DOHH2 (cell line): Measurements from ENCODE around the gene POLDIP3.

Experiments used
- H3F3A ChIP-seq: fragments of 200-600 bp; sonication (generic), shearing (Covaris generic); 2 replicates; pipeline ENCODE4 v1.6.0; 2016; ENCODE audit warnings: antibody characterized with exemption, mild to moderate bottlenecking; ENCODE audit not compliant: control insufficient read depth, insufficient read depth
- H3K27ac ChIP-seq: fragments of 200-600 bp; sonication (generic); 2 replicates; pipeline ENCODE4 v1.5.1; 2014; ENCODE audit warnings: low read depth, mild to moderate bottlenecking, low read length, moderate library complexity
- H3K27me3 ChIP-seq: fragments of 200-600 bp; sonication (generic); 2 replicates; pipeline ENCODE4 v1.6.1; 2014; ENCODE audit warnings: mild to moderate bottlenecking, low read length, mixed read lengths; ENCODE audit not compliant: control insufficient read depth
- H3K36me3 ChIP-seq: fragments of 200-600 bp; sonication (generic); 2 replicates; pipeline ENCODE4 v1.6.1; 2014; ENCODE audit warnings: mild to moderate bottlenecking, low read length, moderate library complexity, mixed read lengths; ENCODE audit not compliant: control insufficient read depth
- H3K4me1 ChIP-seq: fragments of 200-600 bp; sonication (generic); 2 replicates; pipeline ENCODE4 v1.6.1; 2014; ENCODE audit warnings: mild to moderate bottlenecking, low read length, mixed read lengths; ENCODE audit not compliant: control insufficient read depth
- H3K4me2 ChIP-seq: fragments of 200-600 bp; sonication (generic); 2 replicates; pipeline ENCODE4 v1.6.0; 2014; ENCODE audit warnings: mild to moderate bottlenecking, low read length, moderate library complexity
- H3K4me3 ChIP-seq: fragments of 200-600 bp; sonication (generic); 2 replicates; pipeline ENCODE4 v1.5.1; 2014; ENCODE audit warnings: mild to moderate bottlenecking, low read length, mixed read lengths
- H3K79me2 ChIP-seq: fragments of 200-600 bp; sonication (generic); 2 replicates; pipeline ENCODE4 v1.6.1; 2014; ENCODE audit warnings: mild to moderate bottlenecking, low read length, mixed read lengths; ENCODE audit not compliant: control insufficient read depth
- H3K9me2 ChIP-seq: fragments of 200-600 bp; sonication (generic); replicated peaks from 2 replicates; pipeline ENCODE4 v1.6.1; 2014; ENCODE audit warnings: mild to moderate bottlenecking, low read length, mixed read lengths; ENCODE audit not compliant: control insufficient read depth
- H3K9me3 ChIP-seq: fragments of 200-600 bp; sonication (generic); 2 replicates; pipeline ENCODE4 v1.6.1; 2014; ENCODE audit warnings: antibody characterized with exemption, low read length, mixed read lengths; ENCODE audit not compliant: control insufficient read depth, insufficient read depth
- H4K20me1 ChIP-seq: fragments of 200-600 bp; sonication (generic); 2 replicates; pipeline ENCODE4 v1.6.0; 2014; ENCODE audit warnings: low read depth, mild to moderate bottlenecking, antibody characterized with exemption, low read length, moderate library complexity; ENCODE audit not compliant: control insufficient read depth, insufficient read depth
- EZH2phosphoT487 ChIP-seq: fragments of 200-600 bp; sonication (generic); IDR thresholded peaks from 2 replicates; pipeline ENCODE4 v1.6.1; 2017; ENCODE audit warnings: borderline replicate concordance, mild to moderate bottlenecking, antibody characterized with exemption, low read length, moderate library complexity, mixed read lengths
- TF ChIP-seq, protein P1 (sequence below): fragments of 200-600 bp; sonication (generic); IDR thresholded peaks from one replicate; pipeline ENCODE4 v1.5.1; 2014; ENCODE audit warnings: antibody characterized with exemption, mild to moderate bottlenecking, low read depth, low read length; ENCODE audit not compliant: poor library complexity, severe bottlenecking

The POLDIP3 gene

DNA sequence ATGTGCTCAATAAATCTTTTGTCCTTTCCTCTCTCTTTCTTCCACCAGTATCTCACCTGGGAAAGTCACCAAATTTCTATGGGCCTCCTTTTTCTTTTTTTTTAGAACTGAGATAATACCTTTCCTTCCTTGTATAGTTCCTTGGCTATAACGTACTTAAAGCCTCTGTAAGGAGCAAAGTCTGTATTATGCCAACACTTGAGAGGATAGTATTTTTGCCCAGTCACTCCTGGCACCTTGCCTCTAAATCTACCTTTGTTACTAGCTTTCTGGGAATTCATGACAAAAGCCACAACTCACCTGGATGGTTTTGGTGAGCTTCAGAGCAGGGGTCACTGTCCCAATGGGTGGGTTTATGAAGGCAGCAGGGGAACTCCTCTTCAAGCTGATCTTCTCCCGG, 12.2 kb downstream of the POLDIP3 start:
- no peaks in the 10 kb centered on the region for H3F3A ChIP-seq
- H3K9me2 ChIP-seq = no peaks in the 10 kb centered on the region
- no peak overlapping the region for H3K4me3 ChIP-seq
- no peaks in the 10 kb centered on the region for H3K27me3 ChIP-seq
- H3K36me3 ChIP-seq = peaks cover 74% of the 10 kb centered on the region
- H4K20me1 ChIP-seq = peaks cover 8% of the 10 kb centered on the region
- no peaks in the 10 kb centered on the region for H3K9me3 ChIP-seq
- H3K27ac ChIP-seq = no peak overlapping the region
- no peak overlapping the region for H3K4me2 ChIP-seq
- H3K79me2 ChIP-seq = peaks cover 71% of the 10 kb centered on the region
- H3K4me1 ChIP-seq = no peaks in the 10 kb centered on the region
- TF ChIP-seq, protein P1, sequence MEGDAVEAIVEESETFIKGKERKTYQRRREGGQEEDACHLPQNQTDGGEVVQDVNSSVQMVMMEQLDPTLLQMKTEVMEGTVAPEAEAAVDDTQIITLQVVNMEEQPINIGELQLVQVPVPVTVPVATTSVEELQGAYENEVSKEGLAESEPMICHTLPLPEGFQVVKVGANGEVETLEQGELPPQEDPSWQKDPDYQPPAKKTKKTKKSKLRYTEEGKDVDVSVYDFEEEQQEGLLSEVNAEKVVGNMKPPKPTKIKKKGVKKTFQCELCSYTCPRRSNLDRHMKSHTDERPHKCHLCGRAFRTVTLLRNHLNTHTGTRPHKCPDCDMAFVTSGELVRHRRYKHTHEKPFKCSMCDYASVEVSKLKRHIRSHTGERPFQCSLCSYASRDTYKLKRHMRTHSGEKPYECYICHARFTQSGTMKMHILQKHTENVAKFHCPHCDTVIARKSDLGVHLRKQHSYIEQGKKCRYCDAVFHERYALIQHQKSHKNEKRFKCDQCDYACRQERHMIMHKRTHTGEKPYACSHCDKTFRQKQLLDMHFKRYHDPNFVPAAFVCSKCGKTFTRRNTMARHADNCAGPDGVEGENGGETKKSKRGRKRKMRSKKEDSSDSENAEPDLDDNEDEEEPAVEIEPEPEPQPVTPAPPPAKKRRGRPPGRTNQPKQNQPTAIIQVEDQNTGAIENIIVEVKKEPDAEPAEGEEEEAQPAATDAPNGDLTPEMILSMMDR = no peak
- no peak for TF ChIP-seq EZH2phosphoT487

GRCh38 chr22:42601879-42602465, 12.7 kb downstream of the POLDIP3 start:
- Histone ChIP-seq H3K79me2 (peaks cover 70% of the 10 kb centered on the region), H3K4me3 (no peak overlapping the region), H3K4me1 (no peaks in the 10 kb centered on the region), H3K4me2 (no peak overlapping the region), H3K9me2 (no peaks in the 10 kb centered on the region), H4K20me1 (peaks cover 8% of the 10 kb centered on the region), H3K36me3 (peaks cover 79% of the 10 kb centered on the region), H3F3A (no peaks in the 10 kb centered on the region), H3K27me3 (no peaks in the 10 kb centered on the region), H3K9me3 (no peaks in the 10 kb centered on the region), H3K27ac (no peak overlapping the region)
- TF ChIP-seq, protein P1 = no peak
- no peak for TF ChIP-seq EZH2phosphoT487

DNA sequence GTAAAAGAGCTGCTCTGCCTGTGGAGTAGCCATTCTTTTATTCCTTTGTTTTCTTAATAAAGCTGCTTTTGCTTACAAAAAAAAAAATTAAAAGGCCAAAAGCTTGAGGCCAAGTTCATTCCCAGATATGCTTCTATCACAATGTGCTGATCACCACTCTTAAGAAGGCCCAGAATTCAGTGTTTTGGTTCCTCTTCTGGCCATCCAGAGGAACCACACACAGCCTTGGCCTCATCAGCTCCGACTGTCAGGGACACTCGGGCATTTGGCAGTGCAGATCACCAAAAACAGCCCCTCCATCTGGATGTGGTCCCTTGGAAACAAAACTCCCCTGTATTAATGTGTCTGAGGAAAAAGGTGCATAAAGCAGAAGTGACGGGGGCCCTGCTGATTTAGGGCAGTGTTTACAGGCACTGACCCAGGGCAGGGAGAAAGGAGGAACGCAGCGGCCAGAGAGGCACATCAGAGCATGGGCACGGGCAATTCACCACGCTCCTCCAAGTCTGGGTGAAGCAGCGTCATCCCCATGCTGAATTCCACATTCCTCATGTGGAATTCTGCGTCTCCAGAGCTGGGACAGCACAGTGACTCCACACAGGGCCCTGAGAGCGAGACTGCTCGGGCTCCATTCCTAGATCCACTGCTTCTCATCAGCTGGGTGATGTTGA, 17.7 kb downstream of the POLDIP3 start:
- peaks cover 85% of the 10 kb centered on the region for H3K36me3 ChIP-seq
- no peaks in the 10 kb centered on the region for H3K27me3 ChIP-seq
- peaks cover 21% of the 10 kb centered on the region for H3K79me2 ChIP-seq
- no peak overlapping the region for H3K4me3 ChIP-seq
- no peak overlapping the region for H3K4me2 ChIP-seq
- no peaks in the 10 kb centered on the region for H3K9me2 ChIP-seq
- H3K9me3 ChIP-seq = no peaks in the 10 kb centered on the region
- H4K20me1 ChIP-seq = no peaks in the 10 kb centered on the region
- H3K27ac ChIP-seq = no peak overlapping the region
- H3F3A ChIP-seq = no peaks in the 10 kb centered on the region
- H3K4me1 ChIP-seq = no peaks in the 10 kb centered on the region
- TF ChIP-seq, protein P1 = no peak
- TF ChIP-seq EZH2phosphoT487 = no peak
